ENCODE data around the gene SNRNP70. TPM values are rescaled to one million over a fixed set of nuclear protein-coding genes. Genes with fewer than 3 reads are reported as not detected.

Gene SNRNP70
- total and polyA plus RNA-seq, 2 of the 13 experiments (the other 11 are each of a cell fraction or from before 2014, with no cell fraction given): 150 to 210 TPM

GRCh38 chr19:49127674-49128544 lies 42.7 kb downstream of the SNRNP70 start (continued):
- TF ChIP-seq CEBPZ (IDR thresholded peaks at IDR 0.05; ENCODE audit: low read length) (no peak), ISL2 (CRISPR knock-in tag; IDR thresholded peaks at IDR 0.05) (peak; percentile 68), PAWR (CRISPR knock-in tag; IDR thresholded peaks at IDR 0.05; ENCODE audit: borderline replicate concordance) (peak; percentile 95; the same call in 1 of the 2 replicates), TBX3 (IDR thresholded peaks at IDR 0.05; ENCODE audit: borderline replicate concordance) (no peak), ZNF839 (CRISPR knock-in tag; IDR thresholded peaks at IDR 0.05; ENCODE audit: borderline replicate concordance) (peak; percentile 89; the same call in 1 of the 2 replicates), THAP11 (CRISPR knock-in tag; IDR thresholded peaks at IDR 0.05) (peak; percentile 73), MBNL3 (CRISPR knock-in tag; conservative IDR thresholded peaks at IDR 0.05) (no peak), SP4 (CRISPR knock-in tag; IDR thresholded peaks at IDR 0.05) (peak; percentile 94), ZSCAN25 (CRISPR knock-in tag; IDR thresholded peaks at IDR 0.05) (peak; percentile 87; the same call in 1 of the 2 replicates), CAMTA2 (CRISPR knock-in tag; IDR thresholded peaks at IDR 0.05; ENCODE audit: borderline replicate concordance) (peak; percentile 83), ZFP90 (CRISPR knock-in tag; IDR thresholded peaks at IDR 0.05; ENCODE audit: borderline replicate concordance) (peak; percentile 84; the same call in 1 of the 2 replicates), GPBP1L1 (CRISPR knock-in tag; IDR thresholded peaks at IDR 0.05) (no peak), DDIT3 (CRISPR knock-in tag; IDR thresholded peaks at IDR 0.05) (no peak), ZNF781 (CRISPR knock-in tag; IDR thresholded peaks at IDR 0.05; ENCODE audit: borderline replicate concordance, not compliant biosample characterization) (peak; percentile 96), ZNF530 (CRISPR knock-in tag; IDR thresholded peaks at IDR 0.05; ENCODE audit: low read depth) (peak; percentile 91; the same call in 1 of the 2 replicates), HNRNPL (IDR thresholded peaks at IDR 0.05; ENCODE audit: low read depth, low read length) (no peak), ARNT2 (CRISPR knock-in tag; IDR thresholded peaks at IDR 0.05; ENCODE audit: low read depth) (peak; percentile 100), ZNF747 (CRISPR knock-in tag; IDR thresholded peaks at IDR 0.05; ENCODE audit: borderline replicate concordance) (peak; percentile 96), ZHX1 (CRISPR knock-in tag; IDR thresholded peaks at IDR 0.05; ENCODE audit: low read depth) (peak; percentile 86; the same call in 1 of the 2 replicates), ZNF496 (CRISPR knock-in tag; IDR thresholded peaks at IDR 0.05; ENCODE audit: insufficient replicate concordance) (peak; percentile 62), RFXAP (CRISPR knock-in tag; IDR thresholded peaks at IDR 0.05; ENCODE audit: borderline replicate concordance) (peak; percentile 96)
